Endothelial cell of umbilical vein (primary cell): ENCODE data around the gene TREML4. TPM values are rescaled to one million over a fixed set of nuclear protein-coding genes. Genes with fewer than 3 reads are reported as not detected.

Source experiments
- BruUV-seq: library from RNA; stranded (reverse); fragments of 400-500 nt; replicated peaks from 2 replicates; lab custom pipeline; 2021; lab: Mats Ljungman, UMichigan
- CTCF ChIA-PET: fragments of 300-600, 350-600 bp; sonication (Branson Sonifier 250); formaldehyde crosslinking; loops from one replicate; lab custom pipeline; 2021; ENCODE audit warnings: antibody characterized with exemption, inconsistent platforms; lab: Charles Lee
- POLR2A ChIA-PET: fragments of 300-600, 350-600 bp; sonication (Branson Sonifier 250); formaldehyde crosslinking; loops from one replicate; lab custom pipeline; 2021; ENCODE audit warnings: antibody characterized with exemption, inconsistent platforms; lab: Charles Lee
- DNase-seq: peaks from one replicate; pipeline ENCODE4 v3.0.0-alpha.2; 2011; ENCODE audit warnings: low read depth, low spot score
- FAIRE-seq: peaks from 2 replicates; lab custom pipeline; 2011; peaks lifted over from hg19 to GRCh38; lab: Jason Lieb, UNC
- H2AFZ ChIP-seq: 2 replicates; pipeline ENCODE4 v1.6.0; 2012; ENCODE audit warnings: low read depth, low read length, control low read depth, inconsistent platforms
- H3K27ac ChIP-seq: 2 replicates; pipeline ENCODE4 v1.5.1; 2011; ENCODE audit warnings: low read depth, mild to moderate bottlenecking, control low read depth, low read length, moderate library complexity; ENCODE audit not compliant: insufficient read depth
- H3K27me3 ChIP-seq, 2 experiments: 2 replicates each; pipeline versions ENCODE4 v1.6.0 to v1.6.1; 2011; ENCODE audit warnings: low read length in 2 of 2, mixed read lengths in 1 of 2; ENCODE audit not compliant: control insufficient read depth in 2 of 2, insufficient read depth in 2 of 2
- H3K36me3 ChIP-seq, 2 experiments: 2 replicates in 1 of 2; 3 replicates in 1 of 2; pipeline ENCODE4 v1.5.1; 2011; ENCODE audit warnings: low read length in 2 of 2, mild to moderate bottlenecking in 1 of 2, moderate library complexity in 1 of 2; ENCODE audit not compliant: control insufficient read depth in 2 of 2, insufficient read depth in 2 of 2; ENCODE audit errors: extremely low read depth in 1 of 2
- H3K4me1 ChIP-seq: 3 replicates; pipeline ENCODE4 v1.5.1; 2011; ENCODE audit warnings: mild to moderate bottlenecking, low read length; ENCODE audit not compliant: control insufficient read depth, insufficient read depth; ENCODE audit errors: extremely low read depth
- H3K4me2 ChIP-seq: 2 replicates; pipeline ENCODE4 v1.6.1; 2011; ENCODE audit warnings: low read length, control low read depth, mixed read lengths; ENCODE audit not compliant: insufficient read depth
- H3K4me3 ChIP-seq, 3 experiments: fragments of 200-600 bp in 1 of 3; sonication (generic), shearing (Covaris generic) in 1 of 3; replicated peaks in 1 of 3; 2 replicates each; pipeline ENCODE4 v1.5.1; 2011 to 2016; ENCODE audit warnings: control low read depth in 3 of 3, low read length in 3 of 3, mild to moderate bottlenecking in 2 of 3, inconsistent platforms in 1 of 3, low read depth in 1 of 3, moderate library complexity in 1 of 3; ENCODE audit not compliant: insufficient read depth in 1 of 3
- H3K79me2 ChIP-seq: 2 replicates; pipeline ENCODE4 v1.6.0; 2012; ENCODE audit warnings: low read length, inconsistent platforms; ENCODE audit not compliant: control insufficient read depth, insufficient read depth
- H3K9ac ChIP-seq: replicated peaks from 2 replicates; pipeline ENCODE3; 2011; ENCODE audit warnings: low read length, control low read depth; ENCODE audit not compliant: insufficient read depth; ENCODE audit errors: extremely low read depth
- H3K9me1 ChIP-seq: replicated peaks from 3 replicates; pipeline ENCODE4 v1.6.0; 2011; ENCODE audit warnings: mild to moderate bottlenecking, low read length; ENCODE audit not compliant: control insufficient read depth, insufficient read depth; ENCODE audit errors: extremely low read depth
- H3K9me3 ChIP-seq: replicated peaks from 2 replicates; pipeline ENCODE4 v1.5.1; 2012; ENCODE audit warnings: low read length, inconsistent platforms; ENCODE audit not compliant: control insufficient read depth, insufficient read depth
- H4K20me1 ChIP-seq: replicated peaks from 2 replicates; pipeline ENCODE3; 2011; ENCODE audit warnings: mild to moderate bottlenecking, low read length; ENCODE audit not compliant: control insufficient read depth, insufficient read depth; ENCODE audit errors: extremely low read depth
- CTCF ChIP-seq, 2 donors: IDR thresholded peaks; 1 replicate in 1 of 2; 2 replicates in 1 of 2; pipeline ENCODE4 v1.5.1; 2011; ENCODE audit warnings: low read length in 2 of 2, mild to moderate bottlenecking in 2 of 2, moderate library complexity in 2 of 2, control low read depth in 1 of 2, inconsistent platforms in 1 of 2, low read depth in 1 of 2; ENCODE audit not compliant: insufficient read depth in 1 of 2; ENCODE audit errors: extremely low read depth in 1 of 2
- FOS ChIP-seq: IDR thresholded peaks from 2 replicates; pipeline ENCODE4 v1.6.1; 2011; ENCODE audit warnings: mild to moderate bottlenecking, low read length, moderate library complexity, borderline replicate concordance; ENCODE audit not compliant: insufficient read depth
- GATA2 ChIP-seq: IDR thresholded peaks from 2 replicates; pipeline ENCODE4 v1.7.0; 2011; ENCODE audit warnings: low read depth, mild to moderate bottlenecking, moderate library complexity, mixed read lengths, low read length; ENCODE audit not compliant: insufficient read length, insufficient read depth
- MAX ChIP-seq: IDR thresholded peaks from 2 replicates; pipeline ENCODE4 v1.6.1; 2011; ENCODE audit not compliant: insufficient read depth, insufficient read length
- POLR2A ChIP-seq: IDR thresholded peaks from 2 replicates; pipeline ENCODE4 v1.6.1; 2012; ENCODE audit warnings: low read depth, mild to moderate bottlenecking, control low read depth, low read length
- POLR2AphosphoS5 ChIP-seq: IDR thresholded peaks from 2 replicates; pipeline ENCODE4 v1.6.1; 2012; ENCODE audit warnings: low read depth, mild to moderate bottlenecking, control low read depth, low read length, moderate library complexity; ENCODE audit not compliant: insufficient read depth
- dilution Hi-C: fragments of 300-500 bp; cut with MboI; formaldehyde crosslinking; loops from one replicate; pipeline ENCODE4 v1.15.0; 2019; ENCODE audit warnings: low sequenced_read_pairs; ENCODE audit not compliant: extremely low pct_ligation_motif_present
- intact Hi-C: fragments of 100-400 bp; cut with micrococcal nuclease; formaldehyde crosslinking; loops from one replicate; pipeline ENCODE4 v1.10.0; 2022
- polyA plus RNA-seq, 4 experiments: library from polyadenylated mRNA; depleted of rRNA in 3 of 4; stranded (reverse) in 3 of 4; unstranded in 1 of 4; fragments of >200 nt; gene quantifications; 2 replicates each; pipeline versions ENCODE4 v1.2.1 to v1.2.3, GENCODE V29; 2011 to 2012; ENCODE audit warnings: missing spikeins in 1 of 4
- total RNA-seq: library from RNA; stranded (reverse); gene quantifications from 2 replicates; pipeline ENCODE4 v1.2.3, GENCODE V29; 2021

The TREML4 gene
- total and polyA plus RNA-seq, 2 donors (not counting 3 experiments of a cell fraction or from before 2014, with no cell fraction given): not detected

GRCh38 chr6:41191569-41191968 is 36.6 kb upstream of the TREML4 start:
- POLR2A ChIA-PET: no interaction called here
- CTCF ChIA-PET: interaction anchor here (0.7 to 2.7 kb wide), 11 partner anchors 8 to 129 kb away, joined by 3 to 23 read pairs (median 4); partner anchors contain the start of gene TREML2
- Histone ChIP-seq H3K9ac (no peak overlapping the region), H3K27ac (no peak overlapping the region), H3K4me3 (no peak overlapping the region), H3K27me3 (peaks cover 0 to 3% of the 10 kb centered on the region in 2 experiments), H4K20me1 (no peaks in the 10 kb centered on the region), H3K9me3 (no peaks in the 10 kb centered on the region), H3K36me3 (no peaks in the 10 kb centered on the region), H2AFZ (no peak overlapping the region), H3K9me1 (no peaks in the 10 kb centered on the region), H3K4me2 (no peak overlapping the region), H3K4me1 (no peaks in the 10 kb centered on the region), H3K79me2 (no peaks in the 10 kb centered on the region)
- BruUV-seq: no TSS peak
- peak; percentile 17 for DNase-seq
- TF ChIP-seq POLR2AphosphoS5 (no peak), POLR2A (no peak), CTCF (IDR thresholded peaks at IDR 0.05; ENCODE audit: extremely low read depth in 1 of 2, insufficient read depth in 1 of 2, low read depth in 1 of 2, low read length in 2 of 2) (peak; percentile 42 to 78), GATA2 (no peak), MAX (no peak), FOS (no peak)
- dilution Hi-C loops (no loop called here), intact Hi-C loops (loop anchor here (2.0 kb wide), 1 partner anchor 127 kb away; no protein-coding TSS in a partner anchor)
- FAIRE-seq: no peak
